ENCODE results near the gene TOMM20L.
"Not testable (repeated sequence)": the region's sequence is repeated elsewhere in the genome, so short reads cannot be mapped to it uniquely, and the experiment has no call there.

TOMM20L gene

DNA sequence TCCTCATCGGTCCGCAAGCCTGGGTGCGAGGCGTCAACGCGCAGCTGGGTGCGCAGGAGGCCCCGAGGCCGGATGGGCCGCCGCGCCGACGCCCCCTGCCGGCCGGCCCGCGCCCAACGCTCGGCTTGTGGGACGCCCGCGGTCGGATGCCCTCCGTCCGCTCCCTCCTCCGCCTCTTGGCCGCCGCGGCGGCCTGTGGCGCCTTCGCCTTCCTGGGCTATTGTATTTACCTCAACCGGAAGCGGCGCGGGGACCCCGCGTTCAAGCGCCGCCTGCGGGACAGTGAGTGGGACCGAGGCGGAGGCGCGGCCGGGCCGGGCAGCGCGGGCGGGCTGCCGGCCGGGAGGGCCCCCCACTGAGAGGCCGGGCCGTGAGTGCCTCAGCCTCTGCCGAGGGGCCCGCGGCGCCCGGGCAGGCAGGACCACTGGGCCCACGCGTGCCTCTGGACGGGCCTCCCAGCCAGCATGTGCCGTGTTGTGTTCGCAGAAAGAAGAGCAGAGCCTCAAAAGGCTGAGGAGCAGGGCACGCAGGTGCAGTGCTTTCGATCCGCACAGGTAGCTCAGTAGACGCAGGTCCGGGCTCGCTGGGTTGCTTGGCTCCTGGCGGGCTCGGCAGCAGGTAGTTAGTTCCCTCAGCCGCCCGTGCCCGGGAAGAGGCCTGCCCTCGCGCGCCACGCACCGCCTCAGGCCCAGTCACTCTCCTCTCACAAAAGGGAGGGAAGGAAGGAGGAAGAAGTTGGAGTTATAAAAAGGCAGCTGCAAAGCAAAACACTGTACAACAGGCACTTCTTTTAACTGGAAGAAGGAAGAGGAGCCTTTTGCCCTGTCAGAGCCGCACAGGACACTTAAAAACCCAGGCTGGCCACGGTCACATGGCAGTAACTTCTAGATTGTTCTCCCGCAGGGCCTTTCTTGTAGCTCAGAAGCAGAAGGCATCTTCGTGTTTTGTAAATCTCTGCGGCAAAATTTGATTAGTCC is at the start of gene TOMM20L:
Gene TOMM20L, plus strand, starts transcription at position 119 of the 977 bp plus-strand sequence. Its CDS starts 28 bp downstream, at position 147.
- FAIRE-seq = no peak

DNA sequence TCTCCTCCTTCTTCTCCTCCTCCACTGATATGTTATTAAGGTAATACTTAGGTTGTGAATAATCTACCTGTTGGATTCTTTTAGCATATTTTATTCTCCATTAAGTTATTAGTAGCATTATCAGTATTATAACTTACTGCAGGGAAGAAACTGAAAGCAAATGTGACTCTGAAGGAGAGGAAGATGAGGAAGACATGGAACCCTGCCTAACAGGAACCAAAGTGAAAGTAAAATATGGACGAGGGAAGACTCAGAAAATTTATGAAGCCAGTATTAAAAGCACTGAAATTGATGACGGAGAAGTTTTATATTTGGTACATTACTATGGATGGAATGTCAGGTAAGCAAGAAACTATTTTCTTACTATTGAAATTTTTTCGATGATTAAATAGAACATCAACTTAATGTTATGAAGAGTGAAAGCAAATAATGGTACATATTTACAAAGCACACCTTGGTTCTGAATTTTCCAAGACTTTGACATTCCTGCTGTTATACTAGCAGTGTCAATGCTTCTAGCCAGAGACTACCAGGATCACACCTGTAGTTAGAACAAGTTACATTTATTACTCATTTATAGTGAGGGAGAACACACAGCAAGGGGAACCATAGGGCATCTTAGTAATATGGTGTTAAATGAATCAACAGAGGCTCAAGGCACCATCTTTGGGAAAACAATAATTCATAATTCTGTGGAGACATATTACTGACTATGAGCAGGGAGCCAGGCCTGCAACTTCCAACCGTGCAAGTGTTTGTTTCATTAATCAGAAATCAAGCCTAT is 42.0 kb upstream of the TOMM20L start:
- FAIRE-seq = no peak

DNA sequence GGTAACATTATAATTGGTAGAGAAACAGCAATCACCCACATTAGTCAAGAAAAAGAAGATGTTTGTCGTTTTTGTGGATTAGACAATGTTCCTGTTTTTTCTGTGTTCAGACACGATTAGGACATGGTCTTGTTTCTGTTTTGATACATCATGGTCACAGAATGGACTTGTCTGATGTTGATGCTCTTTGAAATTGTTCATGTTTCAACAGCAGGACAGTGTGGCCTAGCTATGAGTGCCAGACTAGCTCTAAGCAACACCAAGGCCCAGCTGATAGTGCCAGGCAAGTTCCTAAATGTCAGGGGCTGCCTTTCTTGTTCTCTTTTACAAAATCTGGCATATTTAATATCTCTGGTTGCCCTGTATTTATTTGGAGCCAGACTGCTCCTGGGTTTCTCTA is 40.9 kb upstream of the TOMM20L start:
- FAIRE-seq = no peak

DNA sequence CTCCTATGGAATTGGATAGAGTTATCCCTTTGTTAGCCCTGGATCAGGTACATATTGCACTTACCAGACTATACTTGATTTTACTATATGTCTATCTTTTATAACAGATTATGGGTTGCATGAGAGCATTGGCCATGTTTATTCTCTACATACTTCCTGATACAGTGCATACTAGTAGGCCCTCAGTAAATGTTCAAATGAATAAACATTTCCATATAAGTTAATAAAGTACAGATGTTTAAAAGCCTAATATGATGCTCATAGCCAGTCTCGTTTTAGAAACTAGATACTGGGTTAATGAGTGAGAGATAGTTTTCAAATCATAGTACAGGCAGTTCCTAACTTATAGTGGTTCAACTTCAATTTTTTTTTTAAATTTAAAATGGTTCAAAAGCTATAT is 39.5 kb upstream of the TOMM20L start:
- no peak for FAIRE-seq

DNA sequence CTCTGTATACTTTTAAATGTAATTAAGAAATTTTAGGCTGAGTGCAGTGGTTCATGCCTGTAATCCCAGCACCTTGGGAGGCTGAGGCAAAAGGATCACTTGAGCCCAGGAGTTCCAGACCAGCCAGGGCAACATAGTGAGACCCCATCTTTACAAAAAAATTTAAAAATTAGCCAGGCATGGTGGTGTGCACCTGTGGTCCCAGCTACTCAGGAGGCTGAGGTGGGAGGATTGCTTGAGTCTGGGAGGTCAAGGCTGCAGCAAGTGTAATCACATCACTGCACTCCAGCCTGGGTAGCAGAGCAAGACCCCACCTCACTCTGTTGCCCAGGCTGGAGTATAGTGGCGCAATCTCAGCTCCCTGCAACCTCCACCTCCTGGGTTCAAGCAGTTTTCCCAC is 33.5 kb upstream of the TOMM20L start:
- not testable (repeated sequence) for FAIRE-seq

DNA sequence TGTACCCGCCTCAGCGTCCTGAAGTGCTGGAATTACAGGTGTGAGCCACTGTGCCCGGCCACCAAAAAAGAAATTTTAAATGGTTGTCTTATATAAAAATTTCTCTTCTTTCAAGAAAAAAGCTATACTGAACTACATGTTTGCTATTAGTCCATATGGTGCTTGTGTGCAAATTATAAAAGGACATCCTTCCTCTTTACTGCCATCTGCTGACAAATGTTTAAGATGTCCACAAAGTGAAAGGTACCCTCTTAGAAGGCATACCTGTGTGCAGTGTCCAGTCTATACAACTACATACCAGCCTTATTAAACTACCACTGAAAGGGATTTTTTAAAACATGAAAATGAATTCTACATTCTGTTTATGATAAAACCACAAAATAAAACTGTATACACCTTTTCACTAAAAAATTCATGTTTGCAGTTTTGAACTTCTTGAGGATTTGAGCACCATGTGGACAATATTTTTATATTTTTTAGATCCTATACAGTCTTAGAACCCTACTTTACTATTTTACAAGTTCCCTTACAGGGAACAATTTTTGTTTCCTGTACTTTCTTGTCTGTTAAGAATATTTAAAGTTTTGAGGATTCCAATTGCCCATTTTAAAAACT is 32.8 kb upstream of the TOMM20L start:
- FAIRE-seq = peak; percentile 93

DNA sequence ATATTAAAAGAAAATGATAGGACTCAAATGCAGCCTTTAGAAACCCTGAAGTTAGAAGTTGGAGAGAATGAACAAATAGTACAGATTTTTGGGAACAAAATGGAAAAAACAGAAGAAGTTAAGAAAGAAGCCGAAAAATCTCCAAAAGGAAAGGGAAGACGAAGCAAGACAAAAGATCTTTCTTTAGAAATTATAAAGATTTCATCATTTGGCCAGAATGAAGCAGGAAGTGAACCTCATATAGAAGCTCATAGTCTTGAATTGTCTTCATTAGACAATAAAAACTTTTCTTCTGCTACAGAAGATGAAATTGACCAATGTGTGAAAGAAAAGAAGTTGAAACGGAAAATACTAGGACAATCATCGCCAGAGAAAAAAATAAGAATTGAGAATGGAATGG is 31.4 kb upstream of the TOMM20L start:
- no peak for FAIRE-seq

DNA sequence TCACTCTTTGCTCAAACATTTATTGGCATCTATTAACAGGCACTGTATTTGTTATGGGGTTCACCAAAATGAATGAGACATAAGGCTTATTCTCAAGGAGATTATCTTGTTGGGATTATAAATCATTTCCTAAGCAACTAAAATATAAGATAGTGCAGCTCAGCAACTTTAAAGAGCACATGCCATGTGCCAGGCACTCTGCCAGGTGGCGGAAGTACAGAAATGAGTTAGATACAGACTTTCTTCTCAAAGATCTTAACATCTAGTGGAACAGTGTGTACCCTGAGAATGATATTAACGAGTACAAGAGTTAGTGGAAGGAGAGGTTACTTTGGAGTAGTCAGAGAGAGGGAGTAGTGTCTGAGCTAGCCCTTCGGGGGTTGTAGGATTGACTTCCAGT is 28.4 kb upstream of the TOMM20L start:
- no peak for FAIRE-seq

DNA sequence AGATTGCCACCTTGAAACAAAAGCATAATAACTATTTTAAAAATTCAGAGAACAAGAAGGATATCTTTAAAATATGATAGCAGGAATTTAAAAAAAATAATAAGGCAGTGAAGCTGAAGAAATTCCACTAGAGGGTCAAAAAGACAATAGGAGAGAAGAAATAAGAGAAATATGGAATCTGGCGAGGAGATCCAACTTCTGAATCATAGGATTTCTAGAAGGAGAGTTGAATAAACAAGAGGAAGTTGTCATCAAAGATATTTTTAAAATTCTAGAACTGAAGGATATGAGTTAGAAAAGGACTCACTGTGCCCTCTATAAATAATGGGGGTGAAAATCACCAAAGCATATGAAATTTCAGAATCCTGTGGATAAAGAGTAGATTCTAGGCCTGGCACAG is 26.8 kb upstream of the TOMM20L start:
- no peak for FAIRE-seq

DNA sequence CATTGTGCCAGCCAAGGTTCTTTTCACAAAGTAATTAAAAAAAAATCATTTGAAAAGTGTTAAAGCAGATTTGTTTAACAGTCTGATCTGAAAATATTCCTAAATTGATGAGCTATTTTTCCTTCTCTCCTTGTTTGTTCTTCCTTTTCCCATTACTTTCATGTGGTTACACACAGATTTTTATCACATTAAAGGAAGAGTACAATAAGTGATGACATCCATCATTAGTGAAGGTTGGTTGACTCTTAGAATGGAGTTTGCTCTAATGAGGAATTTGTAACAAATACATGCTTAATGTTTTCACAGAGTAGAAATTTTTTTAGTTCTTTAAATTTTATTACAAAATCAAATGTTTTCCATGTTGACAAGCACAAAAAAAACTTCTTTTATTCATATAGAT is 18.9 kb upstream of the TOMM20L start:
- no peak for FAIRE-seq

DNA sequence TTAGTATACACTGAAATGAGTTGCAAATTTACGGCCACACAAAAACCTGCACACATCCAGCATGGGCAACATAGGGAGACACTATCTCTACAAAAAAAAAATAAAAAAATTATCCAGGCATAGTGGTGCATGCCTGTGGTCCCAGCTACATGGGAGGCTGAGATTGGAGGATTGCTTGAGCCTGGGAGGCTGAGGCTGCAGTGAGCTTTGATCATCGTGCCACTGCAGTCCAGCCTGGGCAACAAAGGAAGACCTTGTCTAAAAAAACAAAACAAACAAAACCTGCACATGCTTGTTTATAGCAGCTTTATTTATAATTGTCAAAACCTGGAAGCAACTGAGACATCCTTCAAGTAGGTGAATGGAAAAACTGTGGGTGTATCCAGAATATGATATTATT is 4.9 kb upstream of the TOMM20L start:
- FAIRE-seq = no peak

DNA sequence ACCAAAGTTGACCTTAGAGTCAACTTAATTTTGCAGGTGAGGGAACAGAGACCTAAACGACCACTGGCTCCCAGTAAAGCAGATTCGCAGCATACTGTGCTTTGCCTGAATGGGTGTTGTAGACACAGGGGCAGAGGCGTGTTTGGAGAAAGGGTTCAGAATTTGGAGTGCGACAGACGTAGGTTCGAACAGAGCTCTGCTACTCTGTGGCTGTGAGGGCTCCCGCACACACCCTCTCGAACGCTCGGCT is 243 bp upstream of the TOMM20L start:
- FAIRE-seq = no peak

DNA sequence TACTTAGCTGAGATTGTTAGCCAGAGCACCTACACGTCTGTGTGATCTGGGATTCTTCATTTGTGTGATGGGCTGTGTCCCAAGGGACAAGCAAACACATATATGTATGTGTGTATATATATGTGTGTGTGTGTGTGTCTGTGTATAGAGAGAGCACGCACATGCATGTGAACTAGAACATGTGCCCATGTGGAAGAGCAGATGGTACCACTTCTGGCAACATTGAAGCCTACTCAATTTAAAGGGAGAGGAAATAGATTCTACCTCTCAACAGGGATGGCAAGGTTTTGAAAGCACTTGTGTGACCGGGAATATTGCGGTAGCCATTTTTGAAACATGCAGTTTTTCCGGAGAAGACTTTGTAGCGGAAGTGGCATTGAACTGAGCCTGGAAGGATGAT is 1.4 kb downstream of the TOMM20L start:
- FAIRE-seq = no peak

DNA sequence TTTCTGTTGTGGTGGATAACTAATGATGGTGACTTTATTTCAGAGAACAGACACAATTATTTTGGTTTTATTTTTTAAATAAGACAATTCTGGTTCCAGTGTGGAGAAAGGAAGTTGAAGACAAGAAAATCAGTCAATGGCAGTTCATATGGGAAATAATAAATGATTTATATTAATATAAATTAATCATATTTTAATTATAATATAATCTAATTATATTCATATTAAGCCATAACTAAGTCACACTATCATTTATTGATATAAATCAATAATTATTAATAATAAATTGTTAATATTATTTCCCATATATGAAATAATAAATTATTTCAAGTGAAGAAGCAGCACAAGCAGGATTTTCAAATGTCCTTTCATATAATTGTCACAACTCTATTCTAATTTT is 2.8 kb downstream of the TOMM20L start:
- peak; percentile 8 for FAIRE-seq

DNA sequence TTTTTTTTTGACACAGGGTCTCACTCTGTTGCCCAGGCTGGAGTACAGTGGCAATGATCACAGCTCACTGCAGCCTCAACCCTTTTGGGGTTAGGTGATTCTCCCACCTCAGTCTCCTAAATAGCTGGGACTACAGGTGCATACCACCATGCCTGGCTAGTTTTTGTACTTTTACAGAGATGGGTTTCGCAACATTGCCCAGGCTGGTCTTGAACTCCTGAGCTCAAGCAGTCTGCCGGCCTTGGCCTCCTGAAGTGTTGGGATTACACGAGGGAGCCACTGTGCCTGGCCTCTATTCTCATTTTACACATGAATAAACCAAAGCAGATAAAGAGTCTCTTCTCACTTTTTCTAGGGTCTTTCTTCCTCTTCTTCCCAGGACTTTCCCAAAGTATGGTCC is 3.2 kb downstream of the TOMM20L start:
- FAIRE-seq = no peak

DNA sequence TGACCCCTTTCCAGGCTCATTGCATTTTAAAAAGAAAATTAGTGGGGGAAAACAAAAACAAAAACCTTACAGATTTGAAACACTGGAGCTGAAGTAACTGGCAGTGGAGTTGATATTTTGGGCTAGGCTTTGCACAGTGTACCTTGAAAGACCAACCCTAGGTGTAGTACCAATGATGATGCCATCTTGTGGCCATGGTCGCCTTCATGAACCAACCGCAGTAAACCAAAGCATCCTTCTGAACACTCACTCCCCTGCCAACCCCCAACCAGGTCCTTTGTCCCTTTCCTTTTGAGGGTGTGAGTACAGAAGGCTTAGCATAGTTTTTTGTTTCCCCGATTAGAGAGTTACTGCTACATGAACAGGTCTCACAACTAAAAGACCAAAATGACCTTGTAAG is 5.9 kb downstream of the TOMM20L start:
- FAIRE-seq = no peak

DNA sequence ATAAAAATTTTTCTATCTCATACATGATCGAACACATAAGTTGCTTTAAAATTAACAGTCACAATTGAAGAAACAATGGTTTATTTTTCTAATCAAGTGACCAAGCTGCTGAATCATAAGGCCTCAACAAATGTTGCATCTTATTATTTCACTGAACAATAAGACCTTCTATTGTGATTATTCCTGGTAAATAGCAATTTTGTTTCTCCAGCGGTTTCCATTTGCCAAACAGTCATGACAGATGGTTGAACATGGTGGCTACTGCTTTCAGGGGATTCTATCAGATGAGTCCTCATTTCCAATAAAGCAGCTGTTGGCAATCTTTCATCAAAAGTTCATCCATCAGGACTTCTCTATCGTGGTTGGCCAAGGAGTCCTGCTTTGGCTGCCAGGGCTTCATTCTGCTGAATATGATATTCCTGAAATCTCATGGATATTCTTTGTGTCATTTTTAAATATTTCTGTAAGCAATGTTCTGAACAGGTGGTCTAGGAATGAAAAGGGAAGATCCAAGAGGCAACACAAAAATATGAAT is 13.0 kb downstream of the TOMM20L start:
- FAIRE-seq = no peak

DNA sequence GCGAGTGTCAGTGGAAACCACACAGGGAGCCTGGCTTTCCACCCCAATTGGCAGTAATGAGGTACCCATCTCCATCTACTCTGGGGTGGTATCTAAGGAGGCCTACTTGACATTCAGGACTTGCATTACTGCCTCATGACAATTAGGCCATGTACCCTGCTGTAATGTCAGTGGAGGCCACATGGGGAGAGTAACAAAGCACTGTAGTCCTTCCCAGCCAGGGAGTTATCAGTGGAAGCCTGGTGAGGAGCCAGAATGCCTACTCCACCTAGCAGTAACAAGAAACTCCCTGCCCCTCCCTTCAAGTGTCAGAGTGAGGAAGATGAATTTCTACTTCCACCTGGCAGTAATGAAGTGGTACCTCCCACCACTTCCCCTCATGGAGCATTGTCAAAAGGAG is 19.1 kb downstream of the TOMM20L start:
- FAIRE-seq = no peak

DNA sequence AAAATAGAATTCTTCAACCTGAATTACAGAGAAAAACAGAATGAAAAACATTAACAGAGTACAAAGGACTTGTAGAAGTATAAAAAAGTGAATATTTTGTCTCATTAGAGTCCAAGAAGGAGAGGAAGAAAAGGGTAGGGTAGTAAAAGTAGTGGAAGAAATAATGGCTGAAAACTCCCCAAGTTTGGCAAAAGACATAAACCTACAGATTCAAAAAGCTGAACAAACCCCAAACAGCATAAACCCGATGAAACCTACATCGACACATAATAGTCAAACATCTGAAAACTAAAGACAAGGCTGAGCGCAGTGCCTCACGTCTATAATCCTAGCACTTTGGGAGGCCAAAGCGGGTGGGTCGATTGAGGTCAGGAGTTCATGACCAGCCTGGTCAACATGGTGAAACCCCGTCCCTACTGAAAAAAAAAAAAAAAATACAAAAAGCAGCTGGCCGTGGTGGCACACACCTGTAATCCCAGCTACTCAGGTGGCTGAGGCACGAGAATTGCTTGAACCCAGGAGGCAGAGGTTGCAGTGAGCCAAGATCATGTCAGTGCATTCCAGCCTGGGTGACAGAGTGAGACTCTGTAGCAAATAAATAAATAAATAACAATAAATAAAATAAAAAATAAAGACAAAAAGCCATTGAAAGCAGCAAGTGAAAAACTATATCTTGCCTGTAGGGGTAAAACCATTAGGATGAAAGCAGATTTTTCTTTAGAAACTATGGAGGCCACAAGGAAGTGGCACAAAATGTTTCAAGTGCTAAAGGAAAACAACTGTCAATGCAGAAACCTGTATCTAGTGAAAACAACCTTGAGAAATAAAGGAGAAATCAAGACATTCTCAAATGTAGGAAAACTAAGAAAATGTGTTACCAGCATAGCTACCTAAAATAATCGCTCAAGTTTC is 20.2 kb downstream of the TOMM20L start:
- peak; percentile 58 for FAIRE-seq

DNA sequence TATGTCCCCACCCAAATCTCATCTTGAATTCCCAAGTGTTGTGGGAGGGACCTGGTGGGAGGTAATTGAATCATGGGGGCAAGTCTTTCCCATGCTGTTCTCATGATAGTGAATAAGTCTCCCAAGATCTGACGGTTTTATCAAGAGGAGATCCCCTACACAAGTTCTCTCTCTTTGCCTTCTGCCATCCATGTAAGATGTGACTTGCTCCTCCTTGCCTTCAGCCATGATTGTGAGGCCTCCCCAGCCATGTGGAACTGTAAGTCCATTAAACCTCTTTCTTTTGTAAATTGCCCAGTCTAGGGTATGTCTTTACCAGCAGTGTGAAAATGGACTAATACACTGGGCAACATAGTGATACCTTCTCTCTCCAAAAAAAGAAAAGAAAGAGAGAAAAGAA is 21.2 kb downstream of the TOMM20L start:
- not testable (repeated sequence) for FAIRE-seq

DNA sequence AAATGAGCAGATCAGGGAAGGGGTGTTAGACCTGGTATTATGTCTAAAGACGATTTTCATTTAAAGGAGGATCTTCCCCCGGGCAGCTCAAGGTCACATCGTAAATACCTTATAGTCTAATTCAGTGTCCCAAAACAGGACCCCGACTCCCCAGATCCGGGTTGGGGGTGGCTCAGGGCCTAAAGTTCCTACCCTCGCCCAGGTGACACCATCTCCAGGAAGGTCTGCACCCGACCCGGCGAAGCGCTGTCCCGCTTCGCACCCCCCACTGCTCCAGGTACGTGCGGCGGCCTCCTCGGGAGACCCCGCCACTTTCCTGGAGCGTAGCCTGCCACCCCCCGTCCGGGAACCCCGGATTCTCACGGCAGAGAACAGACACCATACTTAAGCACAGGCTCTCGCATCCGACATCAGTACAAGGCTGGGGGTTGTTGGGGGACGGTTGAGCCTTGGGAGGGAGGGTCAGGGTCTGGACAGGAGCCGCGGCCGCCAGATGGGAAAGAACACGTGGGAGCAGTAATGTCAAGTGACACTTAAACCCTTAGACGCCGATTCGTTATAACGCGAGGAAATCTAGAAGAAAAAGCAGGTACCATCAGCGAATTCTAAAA is 31.0 kb downstream of the TOMM20L start:
- no peak for FAIRE-seq
